Heart left ventricle (tissue), 16 donors: ENCODE results near the gene FSTL5. TPM values are rescaled to one million over a fixed set of nuclear protein-coding genes. Genes with fewer than 3 reads are reported as not detected.

ENCODE experiments used
- ATAC-seq, 4 donors: fragments of 200-7000 bp; cut with Tn5 transposase; one replicate each; pipeline ENCODE4 v1.9.1; 2020 to 2022; ENCODE audit warnings: moderate library complexity in 4 of 4, mild to moderate bottlenecking in 3 of 4, moderate number of reproducible peaks in 1 of 4
- DNase-seq, 5 donors: peaks; one replicate each; pipeline ENCODE4 v3.0.0-alpha.2; 2020
- H3K27ac ChIP-seq, 12 donors: fragments of 200-600 bp; sonication (generic) in 4 of 12; one replicate each; pipeline versions ENCODE4 v1.5.0 to v1.8.0; 2016 to 2022; ENCODE audit warnings: mild to moderate bottlenecking in 2 of 12
- H3K27me3 ChIP-seq, 9 donors: fragments of 200-600 bp; sonication (generic) in 2 of 9; one replicate each; pipeline versions ENCODE4 v1.5.1 to v1.8.0; 2016 to 2022; ENCODE audit warnings: mild to moderate bottlenecking in 3 of 9
- H3K36me3 ChIP-seq, 9 donors: fragments of 200-600 bp; sonication (generic) in 2 of 9; one replicate each; pipeline versions ENCODE4 v1.5.0 to v1.8.0; 2018 to 2022; ENCODE audit warnings: mild to moderate bottlenecking in 2 of 9
- H3K4me1 ChIP-seq, 12 donors: fragments of 200-600 bp; sonication (generic) in 4 of 12; one replicate each; pipeline versions ENCODE4 v1.5.0 to v1.8.0; 2016 to 2022; ENCODE audit warnings: mild to moderate bottlenecking in 3 of 12
- H3K4me3 ChIP-seq, 12 donors: fragments of 200-600 bp; sonication (generic) in 4 of 12; one replicate each; pipeline versions ENCODE4 v1.5.0 to v1.8.0; 2017 to 2022; ENCODE audit warnings: mild to moderate bottlenecking in 9 of 12, moderate library complexity in 4 of 12
- H3K9me3 ChIP-seq, 12 donors: fragments of 200-600 bp; sonication (generic) in 4 of 12; one replicate each; pipeline versions ENCODE4 v1.5.0 to v1.8.0; 2016 to 2022; ENCODE audit warnings: mild to moderate bottlenecking in 1 of 12
- CTCF ChIP-seq, 12 donors: fragments of 200-600 bp; sonication (generic) in 4 of 12; IDR thresholded peaks; one replicate each; pipeline versions ENCODE4 v1.5.0 to v1.8.0; 2018 to 2022; ENCODE audit warnings: antibody characterized with exemption in 12 of 12, mild to moderate bottlenecking in 5 of 12
- POLR2A ChIP-seq, 2 donors: fragments of 450-650 bp; IDR thresholded peaks; one replicate each; pipeline ENCODE4 v1.6.1; 2017; ENCODE audit warnings: antibody characterized with exemption in 2 of 2, mild to moderate bottlenecking in 2 of 2, moderate library complexity in 2 of 2
- WGBS, 4 donors: extraction: QIAGEN DNeasy Blood & Tissue Kit in 2 of 4; methylation state at CpG; one replicate each; pipeline versions ENCODE4 v1.1.5 to v1.1.7; 2013 to 2018; 5-methylcytosine and 5-hydroxymethylcytosine counted together
- intact Hi-C, 10 donors: fragments of 100-400 bp; cut with DNase I; formaldehyde crosslinking; loops; one replicate each; pipeline versions ENCODE4 v1.11.1 to v1.14.2; 2022
- polyA plus RNA-seq, 2 donors: library from polyadenylated mRNA; stranded (reverse); fragments of 200-250 nt; gene quantifications; one replicate each; pipeline ENCODE4 v1.2.3, GENCODE V29; 2013
- total RNA-seq, 9 donors: library from RNA; depleted of rRNA in 2 of 9; stranded (reverse); fragments of >200 nt in 2 of 9; fragmentation: NEBNext Ultra II Directional in 3 of 9; extraction: Animal tissue kit (Norgen Biotek cat#: 25700) in 3 of 9; gene quantifications; one replicate each; pipeline versions ENCODE4 v1.1.0 to v1.2.4, GENCODE V29; 2016 to 2023
- donor health status: ischemic (EF 13 %, LVEDD 7.1; RV severe dilation, severe dysfunction).
- donor health status: healthy with polysubstance abuse.
- donor health status: DM: no; HTN: yes; CAD: no.
- donor health status: DM: no; HTN: no; CAD: no.
- donor health status: ischemic (EF 25% LVEDD 6.9; RV normal size, moderate dysfunction).
- donor health status: ischemic (EF 25% LVEDD 5.7; RV mildly dilated, moderate dysfunction).
- donor health status: healthy.
- donor health status: DM: yes; HTN: yes; CAD: no.
- donor health status: ischemic (EF 35%, LVEDD 5.7; RV mildly dilated, moderate dysfunction).
- donor health status: nonischemic (EF 11% LVEDD 7.7; RV severe dilation, severe dysfunction).
- donor health status: DM: yes; HTN: yes; CAD: no.
- donor health status: PGD.
- donor health status: ischemic (EF 29% LVEDD 5.4; RV normal size, mild dysfunction).
- donor health status: nonischemic (EF 23%, LVEDD 6.1; RV moderate dilation, normal function).

FSTL5 gene
- total and polyA plus RNA-seq, 11 donors: not detected

GRCh38 chr4:162151850-162152249 is 11.9 kb downstream of the FSTL5 start:
- Histone ChIP-seq H3K27me3 (no peaks in the 10 kb centered on the region), H3K36me3 (no peaks in the 10 kb centered on the region), H3K9me3 (no peaks in the 10 kb centered on the region), H3K27ac (no peak overlapping the region), H3K4me3 (no peak overlapping the region), H3K4me1 (no peaks in the 10 kb centered on the region)
- 61 to 77% (median 69%) methylated on average over 4 of the region's 4 CpGs for WGBS, 4 donors
- intact Hi-C loops: no loop called here
- no peak for TF ChIP-seq CTCF (IDR thresholded peaks at IDR 0.05)
- TF ChIP-seq POLR2A (IDR thresholded peaks at IDR 0.05): no peak
- DNase-seq (no peak), ATAC-seq (no peak)

- Histone ChIP-seq H3K27ac (no peak overlapping the region), H3K27me3 (no peaks in the 10 kb centered on the region), H3K4me1 (no peaks in the 10 kb centered on the region), H3K4me3 (no peak overlapping the region), H3K36me3 (no peaks in the 10 kb centered on the region), H3K9me3 (no peaks in the 10 kb centered on the region)
- DNase-seq (no peak), ATAC-seq (no peak)
- intact Hi-C loops: no loop called here
- no peak for TF ChIP-seq POLR2A (IDR thresholded peaks at IDR 0.05)
- TF ChIP-seq CTCF (IDR thresholded peaks at IDR 0.05): no peak
Measured at GRCh38 chr4:162151386-162151785, 12.4 kb downstream of the FSTL5 start.

GRCh38 chr4:162149644-162150043 is 14.2 kb downstream of the FSTL5 start:
- H3K36me3 ChIP-seq: no peaks in the 10 kb centered on the region
- no peaks in the 10 kb centered on the region for H3K4me1 ChIP-seq
- H3K4me3 ChIP-seq: no peak overlapping the region
- ATAC-seq: no peak
- H3K27ac ChIP-seq: no peak overlapping the region
- 76 to 84% (median 78%) methylated on average over 2 of the region's 2 CpGs for WGBS, 4 donors
- no peaks in the 10 kb centered on the region for H3K9me3 ChIP-seq
- no peaks in the 10 kb centered on the region for H3K27me3 ChIP-seq
- no peak for TF ChIP-seq CTCF (IDR thresholded peaks at IDR 0.05)
- no peak for TF ChIP-seq POLR2A (IDR thresholded peaks at IDR 0.05)
- no peak for DNase-seq
- intact Hi-C loops: no loop called here

- no peak overlapping the region for H3K27ac ChIP-seq
- no peaks in the 10 kb centered on the region for H3K27me3 ChIP-seq
- no peaks in the 10 kb centered on the region for H3K9me3 ChIP-seq
- no peak overlapping the region for H3K4me3 ChIP-seq
- no peak for TF ChIP-seq CTCF (IDR thresholded peaks at IDR 0.05)
- TF ChIP-seq POLR2A (IDR thresholded peaks at IDR 0.05): no peak
- ATAC-seq (no peak), DNase-seq (no peak)
- H3K36me3 ChIP-seq: no peaks in the 10 kb centered on the region
- H3K4me1 ChIP-seq: no peaks in the 10 kb centered on the region
- intact Hi-C loops: no loop called here
Measured at GRCh38 chr4:162140051-162140683, 23.6 kb downstream of the FSTL5 start.
